Vagina (tissue), 2 donors: ENCODE measurements around the gene SLC6A7. TPM values are rescaled to one million over a fixed set of nuclear protein-coding genes. Genes with fewer than 3 reads are reported as not detected.

Experiments
- DNase-seq, 2 donors: peaks; one replicate each; pipeline ENCODE4 v3.0.0-alpha.2; 2017; ENCODE audit errors: extremely low spot score in 2 of 2
- H3K27ac ChIP-seq: fragments of 200-600 bp; sonication (generic); one replicate; pipeline ENCODE4 v1.5.1; 2019
- H3K27me3 ChIP-seq: fragments of 200-600 bp; sonication (generic); one replicate; pipeline ENCODE4 v1.5.1; 2019
- H3K36me3 ChIP-seq, 2 donors: fragments of 200-600 bp; sonication (generic); one replicate each; pipeline ENCODE4 v1.5.1; 2017 to 2019
- H3K4me1 ChIP-seq: fragments of 200-600 bp; sonication (generic); one replicate; pipeline ENCODE4 v1.5.1; 2019
- H3K4me3 ChIP-seq, 2 donors: fragments of 200-600 bp; sonication (generic); 1 replicate in 1 of 2; 2 replicates in 1 of 2; pipeline ENCODE4 v1.5.1; 2016 to 2019
- H3K9me3 ChIP-seq: fragments of 200-600 bp; sonication (generic); one replicate; pipeline ENCODE4 v1.5.1; 2019
- POLR2A ChIP-seq, 2 donors: fragments of 450-650 bp; IDR thresholded peaks; one replicate each; pipeline ENCODE4 v1.6.1; 2017; ENCODE audit warnings: antibody characterized with exemption in 2 of 2, mild to moderate bottlenecking in 2 of 2, moderate library complexity in 2 of 2
- POLR2AphosphoS5 ChIP-seq, 2 donors: sonication (generic); formaldehyde crosslinking; IDR thresholded peaks; one replicate each; pipeline ENCODE4 v1.9.0; 2017; ENCODE audit warnings: antibody characterized with exemption in 2 of 2, mild to moderate bottlenecking in 2 of 2, low read depth in 1 of 2; ENCODE audit not compliant: insufficient read depth in 1 of 2
- intact Hi-C: fragments of 100-400 bp; cut with DNase I; formaldehyde crosslinking; loops from one replicate; pipeline ENCODE4 v1.15.1; 2023
- total RNA-seq: library from RNA; depleted of rRNA; stranded (reverse); fragments of >200 nt; gene quantifications from one replicate; pipeline ENCODE4 v1.2.3, GENCODE V29; 2016
- TF ChIP-seq, protein P1 (sequence below), 3 experiments: fragments of 450-650 bp in 2 of 3; fragments of 200-600 bp in 1 of 3; sonication (generic) in 1 of 3; IDR thresholded peaks; one replicate each; pipeline ENCODE4 v1.5.1; 2017 to 2019; ENCODE audit warnings: antibody characterized with exemption in 3 of 3, mild to moderate bottlenecking in 2 of 3, moderate library complexity in 2 of 3

Gene SLC6A7
- total RNA-seq, 1 donor from 2014 or later: 0.25 TPM

DNA sequence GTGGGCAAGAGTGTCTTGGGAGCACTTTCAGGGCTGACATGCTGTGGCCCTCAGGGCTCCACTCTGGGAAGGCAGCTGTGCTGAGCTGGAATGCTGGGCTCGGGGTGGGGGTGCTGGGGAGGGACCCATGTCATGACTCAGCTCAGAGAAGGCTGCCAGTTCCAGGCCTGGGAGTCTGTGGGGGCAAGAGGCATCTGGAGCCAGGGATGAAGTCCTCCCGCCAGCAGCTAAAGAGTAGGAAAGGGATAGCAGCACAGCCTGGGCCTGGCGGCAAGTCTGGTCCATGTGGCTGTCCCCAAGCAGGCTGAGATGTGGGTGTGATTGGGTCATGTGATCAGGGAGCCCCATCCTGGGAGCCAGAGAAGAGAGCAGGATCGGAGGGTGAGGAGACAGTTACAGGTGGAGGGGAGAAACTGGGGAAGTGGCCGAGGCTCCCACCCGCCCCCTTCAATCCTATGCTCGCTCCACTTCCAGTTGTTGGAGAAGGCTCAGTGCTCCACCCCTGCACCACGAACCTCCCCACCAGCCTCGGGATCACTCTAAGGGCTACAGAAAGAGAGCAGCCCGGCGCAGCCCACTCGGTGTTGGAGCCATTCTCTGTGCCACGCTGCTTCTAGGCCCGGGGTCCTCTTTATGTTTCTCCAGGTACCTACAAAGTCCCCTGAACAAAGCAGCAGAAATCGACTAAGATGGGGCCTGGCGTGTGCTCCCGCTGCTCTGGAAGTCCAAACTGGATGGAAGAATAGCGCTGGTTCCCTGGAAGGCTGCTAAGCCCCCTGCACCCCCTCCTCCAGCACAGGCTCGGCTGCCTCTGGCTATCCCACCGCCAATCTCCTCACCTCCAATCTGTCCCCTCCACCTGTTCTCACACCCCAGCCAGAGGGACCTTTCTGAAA, 46.3 kb upstream of the SLC6A7 start:
- H3K36me3 ChIP-seq: no peaks in the 10 kb centered on the region
- H3K4me3 ChIP-seq: peak overlapping the region; percentile 18 to 38
- H3K4me1 ChIP-seq: peaks cover 86% of the 10 kb centered on the region
- peak overlapping the region; percentile 83 for H3K27ac ChIP-seq
- intact Hi-C loops: no loop called here
- TF ChIP-seq POLR2AphosphoS5 (IDR thresholded peaks at IDR 0.05; ENCODE audit: insufficient read depth in 1 of 2, low read depth in 1 of 2) (peak in 1 of 2 donors; percentile 87), POLR2A (IDR thresholded peaks at IDR 0.05) (no peak)
- TF ChIP-seq, protein P1, sequence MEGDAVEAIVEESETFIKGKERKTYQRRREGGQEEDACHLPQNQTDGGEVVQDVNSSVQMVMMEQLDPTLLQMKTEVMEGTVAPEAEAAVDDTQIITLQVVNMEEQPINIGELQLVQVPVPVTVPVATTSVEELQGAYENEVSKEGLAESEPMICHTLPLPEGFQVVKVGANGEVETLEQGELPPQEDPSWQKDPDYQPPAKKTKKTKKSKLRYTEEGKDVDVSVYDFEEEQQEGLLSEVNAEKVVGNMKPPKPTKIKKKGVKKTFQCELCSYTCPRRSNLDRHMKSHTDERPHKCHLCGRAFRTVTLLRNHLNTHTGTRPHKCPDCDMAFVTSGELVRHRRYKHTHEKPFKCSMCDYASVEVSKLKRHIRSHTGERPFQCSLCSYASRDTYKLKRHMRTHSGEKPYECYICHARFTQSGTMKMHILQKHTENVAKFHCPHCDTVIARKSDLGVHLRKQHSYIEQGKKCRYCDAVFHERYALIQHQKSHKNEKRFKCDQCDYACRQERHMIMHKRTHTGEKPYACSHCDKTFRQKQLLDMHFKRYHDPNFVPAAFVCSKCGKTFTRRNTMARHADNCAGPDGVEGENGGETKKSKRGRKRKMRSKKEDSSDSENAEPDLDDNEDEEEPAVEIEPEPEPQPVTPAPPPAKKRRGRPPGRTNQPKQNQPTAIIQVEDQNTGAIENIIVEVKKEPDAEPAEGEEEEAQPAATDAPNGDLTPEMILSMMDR (IDR thresholded peaks at IDR 0.05): no peak
- peak in 1 of 2 donors; percentile 96 for DNase-seq
- H3K27me3 ChIP-seq: no peaks in the 10 kb centered on the region
- H3K9me3 ChIP-seq: no peaks in the 10 kb centered on the region

DNA sequence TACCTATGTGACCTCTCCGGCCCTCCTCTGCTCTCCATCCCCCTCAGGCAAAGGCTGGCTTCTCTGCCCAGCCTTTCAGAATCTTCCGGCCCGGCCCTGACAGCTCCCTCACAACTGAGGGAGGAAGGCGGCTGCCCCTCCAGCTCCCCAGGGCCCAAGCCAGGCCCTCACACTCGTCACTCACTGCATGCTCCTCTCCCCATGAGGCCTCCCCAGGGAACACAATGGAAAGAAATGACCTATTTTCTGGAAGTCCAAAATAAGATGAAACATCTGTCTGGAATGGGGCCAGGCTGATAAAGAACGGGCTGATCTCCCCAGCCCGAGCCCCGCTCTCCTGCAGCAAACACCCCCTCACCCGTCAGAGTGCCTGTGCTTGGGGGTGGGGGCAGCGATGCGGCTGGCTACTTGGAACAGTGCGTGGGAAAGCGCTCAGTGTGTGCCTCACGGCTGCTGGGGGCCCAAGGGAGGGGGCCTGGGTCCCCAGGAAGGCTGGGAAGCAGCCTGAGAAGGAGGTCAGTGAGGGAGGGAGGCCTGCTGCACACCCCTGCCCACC, 45.5 kb upstream of the SLC6A7 start:
- TF ChIP-seq POLR2A (IDR thresholded peaks at IDR 0.05) (no peak), POLR2AphosphoS5 (IDR thresholded peaks at IDR 0.05; ENCODE audit: insufficient read depth in 1 of 2, low read depth in 1 of 2) (peak; percentile 61 to 86)
- TF ChIP-seq, protein P1 (IDR thresholded peaks at IDR 0.05): no peak
- peak overlapping the region; percentile 18 to 38 for H3K4me3 ChIP-seq
- H3K9me3 ChIP-seq: no peaks in the 10 kb centered on the region
- H3K27me3 ChIP-seq: no peaks in the 10 kb centered on the region
- DNase-seq: no peak
- no peaks in the 10 kb centered on the region for H3K36me3 ChIP-seq
- intact Hi-C loops: no loop called here
- H3K4me1 ChIP-seq: peaks cover 88% of the 10 kb centered on the region
- H3K27ac ChIP-seq: peak overlapping the region; percentile 83

DNA sequence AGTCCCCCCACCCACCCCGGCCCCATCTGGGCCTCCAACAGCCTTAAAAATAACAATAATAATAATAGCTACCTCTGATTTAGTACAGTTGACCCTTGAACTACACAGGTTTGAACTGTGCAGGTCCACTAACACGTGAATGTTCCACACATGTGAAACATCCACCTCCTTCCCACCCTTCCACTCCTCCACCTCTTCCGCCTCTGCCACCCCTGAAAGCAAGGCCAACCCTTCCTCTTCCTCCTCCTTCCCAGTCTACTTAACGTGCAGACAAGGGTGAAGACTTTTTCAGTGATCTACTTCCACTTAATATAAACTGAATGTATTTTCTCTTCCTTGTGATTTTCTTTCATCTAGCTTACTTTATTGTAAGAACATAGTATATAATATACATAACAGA, 45.0 kb upstream of the SLC6A7 start:
- TF ChIP-seq, protein P1 (IDR thresholded peaks at IDR 0.05): no peak
- TF ChIP-seq POLR2A (IDR thresholded peaks at IDR 0.05): no peak
- no peak for TF ChIP-seq POLR2AphosphoS5 (IDR thresholded peaks at IDR 0.05; ENCODE audit: insufficient read depth in 1 of 2, low read depth in 1 of 2)
- peaks cover 88% of the 10 kb centered on the region for H3K4me1 ChIP-seq
- H3K27me3 ChIP-seq: no peaks in the 10 kb centered on the region
- peak overlapping the region; percentile 18 to 38 for H3K4me3 ChIP-seq
- no peaks in the 10 kb centered on the region for H3K36me3 ChIP-seq
- peak overlapping the region; percentile 83 for H3K27ac ChIP-seq
- no peaks in the 10 kb centered on the region for H3K9me3 ChIP-seq
- DNase-seq: no peak
- intact Hi-C loops: no loop called here

DNA sequence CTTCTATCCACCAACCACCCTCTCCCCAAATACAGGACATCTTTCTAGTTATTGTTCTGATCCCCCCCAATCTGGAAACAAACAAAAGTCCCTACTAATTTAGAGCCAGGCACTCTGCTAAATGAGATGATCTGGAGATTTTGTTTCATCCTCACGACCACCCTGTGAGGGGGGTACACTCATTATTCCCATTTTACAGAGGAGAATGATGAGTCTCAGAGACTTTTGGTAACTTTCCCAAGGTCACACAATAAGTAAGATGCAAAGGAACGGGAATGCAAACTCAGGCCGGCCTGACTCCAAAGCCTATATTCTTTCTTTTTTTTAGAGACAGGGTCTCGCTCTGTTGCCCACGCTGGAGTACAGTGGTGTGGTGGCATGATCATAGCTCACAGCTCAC, 43.6 kb upstream of the SLC6A7 start:
- Histone ChIP-seq H3K27ac (peak overlapping the region; percentile 83), H3K4me1 (peaks cover 86% of the 10 kb centered on the region), H3K36me3 (no peaks in the 10 kb centered on the region), H3K9me3 (no peaks in the 10 kb centered on the region), H3K27me3 (no peaks in the 10 kb centered on the region), H3K4me3 (peak overlapping the region in 1 of 2 donors; percentile 23)
- no peak for TF ChIP-seq POLR2A (IDR thresholded peaks at IDR 0.05)
- TF ChIP-seq, protein P1 (IDR thresholded peaks at IDR 0.05): no peak
- TF ChIP-seq POLR2AphosphoS5 (IDR thresholded peaks at IDR 0.05; ENCODE audit: insufficient read depth in 1 of 2, low read depth in 1 of 2): no peak
- no peak for DNase-seq
- intact Hi-C loops: no loop called here
